ENCODE results near the gene MORN4. TPM values are rescaled to one million over a fixed set of nuclear protein-coding genes. Genes with fewer than 3 reads are reported as not detected.

MORN4 gene
- total and polyA plus RNA-seq, 9 of the 15 experiments (the other 6 are each of a cell fraction or from before 2014, with no cell fraction given) = 8.3 to 23.9 (median 11.7) TPM

DNA sequence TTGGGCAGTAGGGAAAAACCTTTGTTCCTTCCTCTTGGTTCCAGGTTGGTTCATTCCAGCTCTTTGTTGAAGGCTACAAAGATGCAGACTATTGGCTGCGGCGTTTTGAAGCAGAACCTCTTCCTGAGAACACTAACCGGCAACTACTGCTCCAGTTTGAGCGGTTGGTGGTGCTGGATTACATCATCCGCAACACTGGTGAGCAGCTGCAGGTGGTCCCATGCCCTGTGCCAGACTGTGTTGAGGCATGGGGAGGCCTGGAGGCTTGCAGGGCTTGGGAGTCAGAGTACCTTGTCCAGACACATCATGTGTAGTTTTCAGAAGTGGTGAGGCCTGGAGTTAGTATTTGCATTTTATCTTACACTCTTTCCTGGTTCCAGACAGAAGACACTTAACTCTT, 23.5 kb upstream of the MORN4 start:
- ChIA-PET POLR2A (no interaction called here), CTCF (ENCODE audit: low intra/inter-chr PET ratio) (no interaction called here)
- H3K4me1 ChIP-seq (replicated peaks in 1 of 2; ENCODE audit: control insufficient read depth in 2 of 2, insufficient read depth in 2 of 2, low read length in 2 of 2) = peaks cover 14 to 19% of the 10 kb centered on the region in 2 experiments; a peak in 4 of 5 replicates
- no peak overlapping the region for H3K9ac ChIP-seq (ENCODE audit: insufficient read depth in 1 of 2, low read depth in 2 of 2, low read length in 2 of 2)
- no peak overlapping the region for H3K4me3 ChIP-seq
- intact Hi-C loops (cut with micrococcal nuclease) (no loop called here), in situ Hi-C loops (cut with MboI) (no loop called here)
- H3K4me2 ChIP-seq (ENCODE audit: insufficient read depth, low read length) = no peak overlapping the region
- no peaks in the 10 kb centered on the region for H4K20me1 ChIP-seq (replicated peaks; ENCODE audit: control insufficient read depth, insufficient read depth, low read length)
- H3K9me1 ChIP-seq (ENCODE audit: control insufficient read depth, insufficient read depth, low read length) = no peaks in the 10 kb centered on the region
- no peak overlapping the region for H2AFZ ChIP-seq (ENCODE audit: low read depth, low read length)
- no peak for DNase-seq (ENCODE audit: extremely low read depth in 1 of 4, low spot score in 3 of 4)
- H3K27ac ChIP-seq (ENCODE audit: extremely low read depth, low read depth, low read length) = no peak overlapping the region
- peaks cover 73% of the 10 kb centered on the region for H3K36me3 ChIP-seq (ENCODE audit: control insufficient read depth, insufficient read depth, low read length)
- ATAC-seq = no peak
- BruUV-seq (replicated peaks) = no TSS peak
- no peaks in the 10 kb centered on the region for H3K9me3 ChIP-seq (replicated peaks; ENCODE audit: control insufficient read depth, insufficient read depth, low read depth, low read length)
- no peak for FAIRE-seq
- WGBS (ENCODE audit: insufficient coverage, low coverage, missing lambda C conversion rate) = 100% methylated on average over 3 of the region's 5 CpGs
- H3K27me3 ChIP-seq (ENCODE audit: control insufficient read depth in 2 of 2, insufficient read depth in 2 of 2, low read length in 2 of 2) = no peaks in the 10 kb centered on the region
- peaks cover 11% of the 10 kb centered on the region; the same call in 2 of the 3 replicates for H3K79me2 ChIP-seq (ENCODE audit: control insufficient read depth, insufficient read depth, low read length)
- TF ChIP-seq ZFPM2 (CRISPR knock-in tag; IDR thresholded peaks at IDR 0.05) (no peak), CTBP1 (IDR thresholded peaks at IDR 0.05; ENCODE audit: borderline replicate concordance) (no peak), CBX3 (IDR thresholded peaks at IDR 0.05; ENCODE audit: borderline replicate concordance in 1 of 2, low read length in 2 of 2) (no peak), MNT (conservative IDR thresholded peaks at IDR 0.05) (no peak), CREBBP (IDR thresholded peaks at IDR 0.05; ENCODE audit: low read depth, low read length) (no peak), ZNF766 (CRISPR knock-in tag; conservative IDR thresholded peaks at IDR 0.05) (no peak), ZNF175 (CRISPR knock-in tag; IDR thresholded peaks at IDR 0.05; ENCODE audit: low read depth) (no peak), ZC3H4 (CRISPR knock-in tag; IDR thresholded peaks at IDR 0.05; ENCODE audit: borderline replicate concordance) (no peak), ZNF507 (tag; conservative IDR thresholded peaks at IDR 0.05) (no peak), CHD4 (IDR thresholded peaks at IDR 0.05; ENCODE audit: insufficient read depth, insufficient replicate concordance, low read depth, low read length, poor library complexity, severe bottlenecking) (no peak), KAT2B (IDR thresholded peaks at IDR 0.05; ENCODE audit: low read depth, low read length) (no peak), TOE1 (IDR thresholded peaks at IDR 0.05; ENCODE audit: borderline replicate concordance) (no peak), TOE1 (CRISPR knock-in tag; IDR thresholded peaks at IDR 0.05; ENCODE audit: borderline replicate concordance, low read depth) (no peak), RBM17 (IDR thresholded peaks at IDR 0.05; ENCODE audit: borderline replicate concordance, low read depth, low read length) (no peak), ZNF589 (CRISPR knock-in tag; IDR thresholded peaks at IDR 0.05; ENCODE audit: low read depth) (no peak), MEIS2 (IDR thresholded peaks at IDR 0.05; ENCODE audit: partially characterized antibody) (no peak), NFRKB (IDR thresholded peaks at IDR 0.05; ENCODE audit: low read depth) (no peak)
- TF ChIP-seq, protein P1, sequence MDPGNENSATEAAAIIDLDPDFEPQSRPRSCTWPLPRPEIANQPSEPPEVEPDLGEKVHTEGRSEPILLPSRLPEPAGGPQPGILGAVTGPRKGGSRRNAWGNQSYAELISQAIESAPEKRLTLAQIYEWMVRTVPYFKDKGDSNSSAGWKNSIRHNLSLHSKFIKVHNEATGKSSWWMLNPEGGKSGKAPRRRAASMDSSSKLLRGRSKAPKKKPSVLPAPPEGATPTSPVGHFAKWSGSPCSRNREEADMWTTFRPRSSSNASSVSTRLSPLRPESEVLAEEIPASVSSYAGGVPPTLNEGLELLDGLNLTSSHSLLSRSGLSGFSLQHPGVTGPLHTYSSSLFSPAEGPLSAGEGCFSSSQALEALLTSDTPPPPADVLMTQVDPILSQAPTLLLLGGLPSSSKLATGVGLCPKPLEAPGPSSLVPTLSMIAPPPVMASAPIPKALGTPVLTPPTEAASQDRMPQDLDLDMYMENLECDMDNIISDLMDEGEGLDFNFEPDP (CRISPR knock-in tag; IDR thresholded peaks at IDR 0.05) = no peak
- TF ChIP-seq, protein P2, sequence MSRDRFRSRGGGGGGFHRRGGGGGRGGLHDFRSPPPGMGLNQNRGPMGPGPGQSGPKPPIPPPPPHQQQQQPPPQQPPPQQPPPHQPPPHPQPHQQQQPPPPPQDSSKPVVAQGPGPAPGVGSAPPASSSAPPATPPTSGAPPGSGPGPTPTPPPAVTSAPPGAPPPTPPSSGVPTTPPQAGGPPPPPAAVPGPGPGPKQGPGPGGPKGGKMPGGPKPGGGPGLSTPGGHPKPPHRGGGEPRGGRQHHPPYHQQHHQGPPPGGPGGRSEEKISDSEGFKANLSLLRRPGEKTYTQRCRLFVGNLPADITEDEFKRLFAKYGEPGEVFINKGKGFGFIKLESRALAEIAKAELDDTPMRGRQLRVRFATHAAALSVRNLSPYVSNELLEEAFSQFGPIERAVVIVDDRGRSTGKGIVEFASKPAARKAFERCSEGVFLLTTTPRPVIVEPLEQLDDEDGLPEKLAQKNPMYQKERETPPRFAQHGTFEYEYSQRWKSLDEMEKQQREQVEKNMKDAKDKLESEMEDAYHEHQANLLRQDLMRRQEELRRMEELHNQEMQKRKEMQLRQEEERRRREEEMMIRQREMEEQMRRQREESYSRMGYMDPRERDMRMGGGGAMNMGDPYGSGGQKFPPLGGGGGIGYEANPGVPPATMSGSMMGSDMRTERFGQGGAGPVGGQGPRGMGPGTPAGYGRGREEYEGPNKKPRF (IDR thresholded peaks at IDR 0.05; ENCODE audit: low read depth, low read length) = no peak
